Right hindlimb (tissue), 1 donor: ENCODE measurements around the gene FKBP1A.
A peak's percentile ranks its signal among the peaks of the same experiment; 100 is the strongest.

ENCODE experiments used
- DNase-seq: peaks from one replicate; pipeline ENCODE4 v3.0.0-alpha.2; 2018

Gene FKBP1A

DNA sequence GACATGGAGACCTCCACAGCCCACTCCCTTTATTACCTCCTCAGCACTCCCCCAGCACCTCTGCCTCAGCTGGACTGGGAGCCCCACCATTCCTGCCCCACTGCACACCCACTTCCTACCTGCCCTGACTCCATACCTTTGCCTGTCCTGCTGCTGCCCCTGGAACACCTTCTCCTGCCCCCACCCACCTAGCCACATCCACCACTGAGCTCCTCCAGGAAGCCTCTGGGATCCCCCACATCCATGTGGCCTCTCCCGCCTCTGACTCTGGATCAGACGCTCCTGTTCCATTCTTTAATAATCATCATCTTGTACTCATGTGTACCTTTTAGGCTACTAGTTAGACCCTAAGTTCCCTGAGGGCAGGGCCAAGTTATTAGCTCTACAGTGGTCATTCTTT lies 61.8 kb downstream of the FKBP1A start:
- DNase-seq = no peak

GRCh38 chr20:1330075-1330830 lies 62.6 kb downstream of the FKBP1A start:
- DNase-seq = no peak

- DNase-seq = no peak
These were observed 64.0 kb downstream of the FKBP1A start, which contains the start of gene SDCBP2 for GRCh38 chr20:1328680-1329330. Gene SDCBP2 (minus strand): TSS chr20:1329139. CDS start chr20:1320416, 8,723 bp downstream.

DNA sequence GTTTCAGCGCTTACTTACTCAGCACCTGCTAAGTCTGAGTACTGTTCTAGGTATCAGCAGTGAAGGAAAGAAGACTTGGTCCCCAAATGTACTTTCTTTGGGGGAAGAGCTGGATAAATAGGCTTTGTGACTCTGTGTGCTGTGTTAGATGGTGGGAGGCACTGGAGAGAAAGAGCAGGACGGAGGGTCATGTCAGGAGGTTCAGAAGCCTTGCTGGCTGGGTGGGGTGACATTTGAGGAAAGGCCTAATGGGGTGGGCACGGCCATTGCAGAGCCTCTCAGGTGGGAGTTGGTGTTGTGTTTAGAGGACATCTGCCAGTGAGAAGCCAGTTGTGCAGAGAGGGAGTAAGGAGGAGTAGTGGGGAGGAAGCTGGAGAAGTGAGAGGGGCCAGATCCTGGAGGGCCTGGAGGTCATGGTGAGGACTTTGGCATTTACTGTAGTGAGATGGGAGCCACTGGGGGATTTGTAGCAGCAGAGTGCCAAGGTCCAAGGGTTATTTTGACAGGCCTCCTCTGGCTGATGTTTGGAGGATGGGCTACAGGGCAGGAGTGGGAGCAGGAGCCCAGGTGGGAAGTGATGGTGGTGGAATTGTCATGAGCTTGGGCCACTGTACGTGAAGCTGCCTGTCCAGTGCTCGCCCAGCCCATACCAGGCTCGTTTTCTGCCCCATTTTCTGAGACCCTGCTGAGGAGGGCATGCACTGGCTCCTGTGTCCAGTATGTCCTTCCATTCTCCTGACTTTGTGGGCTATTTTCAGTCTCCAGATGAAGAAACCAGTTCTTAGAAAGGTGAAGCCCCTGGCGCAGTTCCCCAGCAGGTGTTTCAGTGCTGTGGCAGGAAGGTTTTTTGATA lies 64.8 kb downstream of the FKBP1A start:
- DNase-seq = no peak

GRCh38 chr20:1327241-1327653 lies 65.6 kb downstream of the FKBP1A start:
- DNase-seq = no peak

GRCh38 chr20:1326031-1326930 lies 66.6 kb downstream of the FKBP1A start:
- DNase-seq = no peak

- peak; percentile 98 for DNase-seq
These were observed 67.5 kb downstream of the FKBP1A start for GRCh38 chr20:1325173-1326030.

GRCh38 chr20:1324598-1325172 lies 68.2 kb downstream of the FKBP1A start:
- no peak for DNase-seq

GRCh38 chr20:1323830-1324597 lies 68.8 kb downstream of the FKBP1A start:
- no peak for DNase-seq

GRCh38 chr20:1323256-1323655 lies 69.6 kb downstream of the FKBP1A start:
- DNase-seq = no peak

DNA sequence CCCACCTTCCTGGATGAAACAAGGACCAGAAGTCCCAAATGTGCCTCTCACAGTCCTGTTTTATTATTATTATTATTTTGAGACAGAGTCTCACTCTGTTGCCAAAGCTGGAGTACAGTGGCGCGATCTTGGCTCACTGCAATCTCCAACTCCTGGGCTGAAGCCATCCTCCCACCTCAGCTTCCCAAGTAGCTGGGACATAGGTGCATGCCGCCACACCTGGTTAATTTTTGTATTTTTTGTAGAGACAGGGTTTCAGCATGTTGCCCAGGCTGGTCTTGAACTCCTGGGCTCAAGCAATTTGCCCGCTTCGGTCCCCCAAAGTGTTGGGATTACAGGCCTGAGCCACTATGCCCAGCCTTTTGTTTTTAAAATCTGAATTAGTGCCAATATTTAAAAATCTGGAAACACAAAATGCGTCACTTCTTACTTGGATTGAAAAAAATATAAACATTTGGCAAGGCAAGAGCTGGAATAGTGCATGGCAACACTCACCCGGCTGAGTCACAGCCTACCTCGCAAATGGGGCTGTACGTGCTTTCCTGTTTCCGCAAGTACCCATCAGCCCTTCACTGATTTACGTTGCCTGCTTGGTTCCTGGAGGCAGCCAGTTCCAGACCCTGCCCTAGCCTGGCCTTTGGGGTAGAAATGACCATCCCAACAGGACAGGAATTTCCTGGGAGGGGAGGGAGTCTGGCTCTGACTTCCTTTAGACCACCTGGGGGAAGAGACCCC lies 70.2 kb downstream of the FKBP1A start:
- no peak for DNase-seq

- no peak for DNase-seq
These were observed 71.3 kb downstream of the FKBP1A start for GRCh38 chr20:1321654-1321939.

DNA sequence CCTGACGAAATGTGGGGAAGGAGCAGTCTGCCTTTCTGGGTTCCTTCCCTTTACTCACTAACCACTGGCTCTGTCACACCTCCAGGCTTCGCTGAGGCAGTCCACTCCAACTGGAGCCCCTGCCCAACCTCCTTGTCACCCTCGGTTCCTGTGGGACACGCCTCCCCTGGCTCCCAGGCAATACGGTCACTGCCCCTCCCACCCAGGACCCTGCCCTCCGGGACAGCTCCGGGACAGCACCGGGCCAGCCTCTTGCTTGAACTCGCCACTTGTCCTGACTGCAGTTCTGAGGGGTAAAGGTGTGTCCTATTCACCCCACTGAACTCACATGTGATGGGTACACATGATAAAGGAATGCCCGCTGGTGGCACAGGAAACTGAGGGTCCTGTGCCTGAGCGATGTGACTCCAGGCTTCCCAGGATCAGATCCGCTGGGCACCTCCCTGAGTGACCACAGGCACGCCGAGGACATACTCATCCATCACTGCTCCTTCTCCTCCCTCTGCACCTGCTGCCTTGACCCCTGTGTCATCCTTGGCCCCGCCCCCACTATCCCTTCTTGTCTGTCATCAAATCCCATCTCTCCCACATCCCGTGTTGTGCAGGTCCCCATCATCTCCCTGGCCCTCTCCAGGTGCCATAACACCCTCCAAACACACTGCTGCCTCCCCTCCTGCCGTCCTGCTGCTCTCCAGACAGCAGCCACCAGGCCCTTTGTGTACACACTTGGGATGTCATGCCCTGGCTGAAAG lies 71.8 kb downstream of the FKBP1A start:
- DNase-seq = no peak

DNA sequence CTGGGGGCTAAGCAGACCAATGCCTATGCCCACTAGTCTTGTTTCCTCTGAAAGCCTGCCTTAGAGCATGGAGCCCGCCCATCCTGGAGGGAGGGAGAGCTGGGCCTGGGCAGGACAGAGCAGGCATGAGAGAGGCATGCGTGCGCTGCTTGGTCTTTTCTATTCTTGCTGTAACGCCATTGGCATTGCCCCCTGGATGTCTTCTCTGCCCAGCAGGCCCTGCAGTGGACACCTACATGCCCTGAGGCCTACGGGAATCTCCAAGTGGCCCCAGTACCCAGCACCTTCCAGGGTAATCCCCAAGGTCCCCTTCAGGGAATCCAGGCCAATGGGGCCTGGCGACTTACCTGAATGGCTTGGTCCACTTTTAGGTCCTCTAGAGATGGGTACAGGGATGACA lies 72.8 kb downstream of the FKBP1A start:
- DNase-seq = no peak

- DNase-seq = no peak
These were observed 73.4 kb downstream of the FKBP1A start for GRCh38 chr20:1319462-1319861.

DNA sequence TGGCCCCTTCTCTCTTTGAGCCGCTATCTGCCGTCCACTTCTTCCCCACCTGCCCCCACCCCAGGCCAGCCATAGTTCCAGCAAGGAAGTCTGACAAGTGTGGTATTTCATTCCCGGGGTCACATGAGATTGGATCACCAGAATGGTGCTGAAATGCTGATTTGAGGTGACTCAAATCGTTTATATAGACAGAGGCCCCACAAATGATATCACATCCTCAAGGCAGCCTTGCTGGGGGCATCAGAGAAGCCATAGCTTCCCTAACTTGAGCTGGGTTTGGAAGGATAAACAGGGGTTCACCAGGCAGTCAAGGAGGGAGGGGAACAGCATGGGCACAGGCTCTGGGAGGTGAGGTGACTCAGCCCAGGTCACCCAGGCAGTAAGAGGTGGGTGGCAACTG lies 73.8 kb downstream of the FKBP1A start:
- DNase-seq = no peak
